GM23338 (cell line): ENCODE data around the gene C1orf21.

Experiments
- EZH2 ChIP-seq: fragments of 200-600 bp; sonication (generic); IDR thresholded peaks from one replicate; pipeline ENCODE4 v1.8.0; 2017; ENCODE audit warnings: antibody characterized with exemption, mild to moderate bottlenecking, low read depth; ENCODE audit not compliant: unreplicated experiment
- EZH2phosphoT487 ChIP-seq: fragments of 200-600 bp; sonication (generic); IDR thresholded peaks from one replicate; pipeline ENCODE4 v1.8.1; 2018; ENCODE audit warnings: antibody characterized with exemption; ENCODE audit not compliant: unreplicated experiment
- POLR2AphosphoS5 ChIP-seq: IDR thresholded peaks from 2 replicates; pipeline ENCODE4 v1.6.1; 2016; ENCODE audit warnings: antibody characterized with exemption, low read depth
- TF ChIP-seq, protein P1 (sequence below), 2 experiments: fragments of 200-600 bp in 1 of 2; sonication (generic) in 1 of 2; conservative IDR thresholded peaks; 2 replicates each; pipeline versions ENCODE4 v1.5.1 to v1.6.1; 2016 to 2017; ENCODE audit warnings: antibody characterized with exemption in 2 of 2, low read depth in 2 of 2, mild to moderate bottlenecking in 2 of 2, moderate library complexity in 1 of 2
- TF ChIP-seq, protein P2 (sequence below): IDR thresholded peaks from 2 replicates; pipeline ENCODE4 v1.6.1; 2016; ENCODE audit warnings: antibody characterized with exemption
- TF ChIP-seq, protein P3 (sequence below): IDR thresholded peaks from one replicate; pipeline ENCODE4 v1.6.1; 2018; ENCODE audit warnings: antibody characterized with exemption; ENCODE audit not compliant: unreplicated experiment

DNA sequence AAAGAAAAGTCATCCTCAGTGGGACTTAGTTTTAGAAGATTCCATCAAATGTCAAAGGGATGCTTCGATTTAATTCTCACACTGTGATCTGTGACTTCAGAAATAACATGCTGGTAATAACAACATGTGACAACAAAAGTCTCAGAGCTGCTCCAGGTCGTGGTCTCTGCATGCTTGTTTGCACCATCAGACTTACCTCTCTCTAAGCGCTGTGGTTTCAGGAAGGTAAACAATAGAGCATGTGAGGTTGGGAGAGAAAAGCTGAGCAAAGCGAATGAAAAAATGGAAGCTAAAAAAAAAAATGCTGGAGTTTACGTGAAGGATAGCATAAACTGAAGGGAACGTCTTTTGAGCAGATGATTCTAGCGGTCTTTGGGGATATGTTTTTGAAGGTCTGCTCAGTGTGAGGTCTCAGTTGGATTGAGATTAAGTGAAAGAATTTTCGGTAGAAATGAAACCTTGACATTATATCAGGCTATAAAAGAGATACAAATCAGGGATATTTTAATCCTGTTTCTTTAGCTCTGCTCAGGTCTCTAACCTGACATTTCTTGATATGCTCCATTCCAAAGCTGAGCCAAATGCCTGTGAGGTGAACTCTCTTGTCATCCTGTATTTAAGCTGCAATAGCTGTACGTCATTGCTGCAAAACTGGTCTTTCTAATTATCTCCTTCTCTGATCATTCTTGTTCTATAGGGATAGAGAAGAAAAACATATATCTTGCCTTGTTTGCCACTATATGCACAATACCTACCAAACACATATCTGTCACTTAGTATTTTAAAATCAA, 86.5 kb downstream of the C1orf21 start:
- TF ChIP-seq, protein P1, sequence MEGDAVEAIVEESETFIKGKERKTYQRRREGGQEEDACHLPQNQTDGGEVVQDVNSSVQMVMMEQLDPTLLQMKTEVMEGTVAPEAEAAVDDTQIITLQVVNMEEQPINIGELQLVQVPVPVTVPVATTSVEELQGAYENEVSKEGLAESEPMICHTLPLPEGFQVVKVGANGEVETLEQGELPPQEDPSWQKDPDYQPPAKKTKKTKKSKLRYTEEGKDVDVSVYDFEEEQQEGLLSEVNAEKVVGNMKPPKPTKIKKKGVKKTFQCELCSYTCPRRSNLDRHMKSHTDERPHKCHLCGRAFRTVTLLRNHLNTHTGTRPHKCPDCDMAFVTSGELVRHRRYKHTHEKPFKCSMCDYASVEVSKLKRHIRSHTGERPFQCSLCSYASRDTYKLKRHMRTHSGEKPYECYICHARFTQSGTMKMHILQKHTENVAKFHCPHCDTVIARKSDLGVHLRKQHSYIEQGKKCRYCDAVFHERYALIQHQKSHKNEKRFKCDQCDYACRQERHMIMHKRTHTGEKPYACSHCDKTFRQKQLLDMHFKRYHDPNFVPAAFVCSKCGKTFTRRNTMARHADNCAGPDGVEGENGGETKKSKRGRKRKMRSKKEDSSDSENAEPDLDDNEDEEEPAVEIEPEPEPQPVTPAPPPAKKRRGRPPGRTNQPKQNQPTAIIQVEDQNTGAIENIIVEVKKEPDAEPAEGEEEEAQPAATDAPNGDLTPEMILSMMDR (conservative IDR thresholded peaks at IDR 0.05; ENCODE audit: low read depth in 2 of 2) = no peak
- TF ChIP-seq, protein P2, sequence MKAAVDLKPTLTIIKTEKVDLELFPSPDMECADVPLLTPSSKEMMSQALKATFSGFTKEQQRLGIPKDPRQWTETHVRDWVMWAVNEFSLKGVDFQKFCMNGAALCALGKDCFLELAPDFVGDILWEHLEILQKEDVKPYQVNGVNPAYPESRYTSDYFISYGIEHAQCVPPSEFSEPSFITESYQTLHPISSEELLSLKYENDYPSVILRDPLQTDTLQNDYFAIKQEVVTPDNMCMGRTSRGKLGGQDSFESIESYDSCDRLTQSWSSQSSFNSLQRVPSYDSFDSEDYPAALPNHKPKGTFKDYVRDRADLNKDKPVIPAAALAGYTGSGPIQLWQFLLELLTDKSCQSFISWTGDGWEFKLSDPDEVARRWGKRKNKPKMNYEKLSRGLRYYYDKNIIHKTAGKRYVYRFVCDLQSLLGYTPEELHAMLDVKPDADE = no peak
- no peak for TF ChIP-seq EZH2phosphoT487
- TF ChIP-seq, protein P3, sequence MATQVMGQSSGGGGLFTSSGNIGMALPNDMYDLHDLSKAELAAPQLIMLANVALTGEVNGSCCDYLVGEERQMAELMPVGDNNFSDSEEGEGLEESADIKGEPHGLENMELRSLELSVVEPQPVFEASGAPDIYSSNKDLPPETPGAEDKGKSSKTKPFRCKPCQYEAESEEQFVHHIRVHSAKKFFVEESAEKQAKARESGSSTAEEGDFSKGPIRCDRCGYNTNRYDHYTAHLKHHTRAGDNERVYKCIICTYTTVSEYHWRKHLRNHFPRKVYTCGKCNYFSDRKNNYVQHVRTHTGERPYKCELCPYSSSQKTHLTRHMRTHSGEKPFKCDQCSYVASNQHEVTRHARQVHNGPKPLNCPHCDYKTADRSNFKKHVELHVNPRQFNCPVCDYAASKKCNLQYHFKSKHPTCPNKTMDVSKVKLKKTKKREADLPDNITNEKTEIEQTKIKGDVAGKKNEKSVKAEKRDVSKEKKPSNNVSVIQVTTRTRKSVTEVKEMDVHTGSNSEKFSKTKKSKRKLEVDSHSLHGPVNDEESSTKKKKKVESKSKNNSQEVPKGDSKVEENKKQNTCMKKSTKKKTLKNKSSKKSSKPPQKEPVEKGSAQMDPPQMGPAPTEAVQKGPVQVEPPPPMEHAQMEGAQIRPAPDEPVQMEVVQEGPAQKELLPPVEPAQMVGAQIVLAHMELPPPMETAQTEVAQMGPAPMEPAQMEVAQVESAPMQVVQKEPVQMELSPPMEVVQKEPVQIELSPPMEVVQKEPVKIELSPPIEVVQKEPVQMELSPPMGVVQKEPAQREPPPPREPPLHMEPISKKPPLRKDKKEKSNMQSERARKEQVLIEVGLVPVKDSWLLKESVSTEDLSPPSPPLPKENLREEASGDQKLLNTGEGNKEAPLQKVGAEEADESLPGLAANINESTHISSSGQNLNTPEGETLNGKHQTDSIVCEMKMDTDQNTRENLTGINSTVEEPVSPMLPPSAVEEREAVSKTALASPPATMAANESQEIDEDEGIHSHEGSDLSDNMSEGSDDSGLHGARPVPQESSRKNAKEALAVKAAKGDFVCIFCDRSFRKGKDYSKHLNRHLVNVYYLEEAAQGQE = no peak
- TF ChIP-seq EZH2 = no peak
- TF ChIP-seq POLR2AphosphoS5 = no peak
